HL-60 (cell line): ENCODE measurements around the gene ZNF837.
A peak's percentile ranks its signal among the peaks of the same experiment; 100 is the strongest.

ENCODE experiments used
- DNase-seq, 2 experiments: peaks; one replicate each; pipeline ENCODE4 v3.0.0-alpha.2; 2010 to 2020; ENCODE audit warnings: low read depth in 1 of 2, low spot score in 1 of 2
- H3K27ac ChIP-seq: fragments of 250-450 bp; sonication (Bioruptor Pico); replicated peaks from 2 replicates; pipeline ENCODE4 v1.5.1; 2020; ENCODE audit warnings: mild to moderate bottlenecking, moderate library complexity
- H3K27me3 ChIP-seq: fragments of 250-450 bp; sonication (Bioruptor Pico); 2 replicates; pipeline ENCODE4 v1.5.1; 2021; ENCODE audit warnings: mild to moderate bottlenecking, moderate library complexity; ENCODE audit not compliant: insufficient read depth, poor library complexity, severe bottlenecking
- H3K4me3 ChIP-seq: replicated peaks from 2 replicates; pipeline ENCODE4 v1.5.1; 2011; ENCODE audit warnings: mild to moderate bottlenecking, control low read depth, low read length; ENCODE audit not compliant: insufficient read depth
- CTCF ChIP-seq: IDR thresholded peaks from one replicate; pipeline ENCODE4 v1.5.1; 2011; ENCODE audit warnings: low read length, control low read depth, inconsistent platforms; ENCODE audit not compliant: insufficient read depth
- GABPA ChIP-seq: IDR thresholded peaks from 2 replicates; pipeline ENCODE4 v1.6.1; 2012; ENCODE audit warnings: low read depth
- POLR2AphosphoS5 ChIP-seq: IDR thresholded peaks from 2 replicates; pipeline ENCODE4 v1.6.1; 2012; ENCODE audit warnings: low read depth
- REST ChIP-seq: IDR thresholded peaks from 2 replicates; pipeline ENCODE4 v1.6.1; 2012; ENCODE audit warnings: low read depth; ENCODE audit not compliant: insufficient replicate concordance
- SPI1 ChIP-seq: IDR thresholded peaks from 2 replicates; pipeline ENCODE4 v1.6.1; 2012; ENCODE audit warnings: low read depth, mild to moderate bottlenecking, borderline replicate concordance

The ZNF837 gene

GRCh38 chr19:58361900-58362271 lies 18.9 kb downstream of the ZNF837 start:
- DNase-seq = peak; percentile 56 to 58
- H3K4me3 ChIP-seq = peak overlapping the region; percentile 71
- H3K27ac ChIP-seq = peak overlapping the region; percentile 91
- no peak for TF ChIP-seq GABPA
- no peak for TF ChIP-seq SPI1
- no peak for TF ChIP-seq CTCF
- no peak for TF ChIP-seq REST
- no peak; the same call in 1 of the 2 replicates for TF ChIP-seq POLR2AphosphoS5
- no peaks in the 10 kb centered on the region for H3K27me3 ChIP-seq

GRCh38 chr19:58357481-58358145 lies 23.2 kb downstream of the ZNF837 start:
- no peak for DNase-seq
- Histone ChIP-seq H3K27ac (no peak overlapping the region), H3K27me3 (no peaks in the 10 kb centered on the region), H3K4me3 (no peak overlapping the region)
- TF ChIP-seq CTCF (no peak), GABPA (no peak), POLR2AphosphoS5 (no peak), SPI1 (no peak), REST (no peak)

- no peak for DNase-seq
- no peak overlapping the region for H3K27ac ChIP-seq
- H3K27me3 ChIP-seq = no peaks in the 10 kb centered on the region
- TF ChIP-seq CTCF (no peak), SPI1 (no peak), REST (no peak), GABPA (no peak), POLR2AphosphoS5 (no peak)
- no peak overlapping the region for H3K4me3 ChIP-seq
Observed at GRCh38 chr19:58356766-58357480, 23.9 kb downstream of the ZNF837 start.
